ENCODE data around the gene CNTN4.

Gene CNTN4

GRCh38 chr3:2862366-2862765, 763.7 kb downstream of the CNTN4 start:
- Histone ChIP-seq H2AK5ac (ENCODE audit: low read depth, low read length) (no peak overlapping the region), H3K27ac (replicated peaks; ENCODE audit: low read length) (no peak overlapping the region), H2BK12ac (ENCODE audit: low read length) (no peak overlapping the region), H3K27me3 (ENCODE audit: control insufficient read depth in 3 of 3, insufficient read depth in 3 of 3, low read depth in 1 of 3, low read length in 3 of 3) (no peaks in the 10 kb centered on the region), H4K8ac (ENCODE audit: low read depth, low read length) (no peak overlapping the region), H3K9me3 (replicated peaks in 1 of 2; ENCODE audit: control insufficient read depth in 2 of 2, insufficient read depth in 1 of 2, low read depth in 1 of 2, low read length in 2 of 2) (no peaks in the 10 kb centered on the region), H3K4ac (ENCODE audit: low read length) (no peak overlapping the region), H3K36me3 (replicated peaks in 1 of 2; ENCODE audit: control insufficient read depth in 2 of 2, insufficient read depth in 2 of 2, low read length in 2 of 2) (no peaks in the 10 kb centered on the region), H2AFZ (ENCODE audit: low read length) (no peak overlapping the region), H4K91ac (ENCODE audit: low read depth, low read length, poor library complexity) (no peak overlapping the region), H3K4me3 (ENCODE audit: low read length in 2 of 2) (no peak overlapping the region), H2BK120ac (ENCODE audit: low read depth, low read length) (no peak overlapping the region), H3K23ac (ENCODE audit: low read depth, low read length, poor library complexity) (no peak overlapping the region), H2BK15ac (ENCODE audit: low read length) (no peak overlapping the region), H3K18ac (ENCODE audit: low read length) (no peak overlapping the region), H3K79me1 (ENCODE audit: low read depth, low read length) (no peaks in the 10 kb centered on the region), H3K4me1 (ENCODE audit: control insufficient read depth in 2 of 2, insufficient read depth in 1 of 2, low read depth in 1 of 2, low read length in 2 of 2) (no peaks in the 10 kb centered on the region), H2BK5ac (ENCODE audit: low read length) (no peak overlapping the region), H3K4me2 (ENCODE audit: insufficient read depth, low read length, poor library complexity, severe bottlenecking) (no peak overlapping the region), H3K9ac (ENCODE audit: low read depth, low read length, poor library complexity) (no peak overlapping the region), H3K14ac (ENCODE audit: low read length) (no peak overlapping the region)
- WGBS, 2 donors (ENCODE audit: extremely low coverage in 2 of 2, insufficient read length in 2 of 2, insufficient replicate concordance in 1 of 2), result no CpG with 5 or more reads among the region's 1 CpG
- DNase-seq (ENCODE audit: low spot score), result no peak

- Histone ChIP-seq H3K4ac (ENCODE audit: low read length) (no peak overlapping the region), H3K4me2 (ENCODE audit: insufficient read depth, low read length, poor library complexity, severe bottlenecking) (no peak overlapping the region), H3K4me1 (ENCODE audit: control insufficient read depth in 2 of 2, insufficient read depth in 1 of 2, low read depth in 1 of 2, low read length in 2 of 2) (no peaks in the 10 kb centered on the region), H3K9ac (ENCODE audit: low read depth, low read length, poor library complexity) (no peak overlapping the region), H2BK12ac (ENCODE audit: low read length) (no peak overlapping the region), H3K23ac (ENCODE audit: low read depth, low read length, poor library complexity) (no peak overlapping the region), H2BK15ac (ENCODE audit: low read length) (no peak overlapping the region), H4K8ac (ENCODE audit: low read depth, low read length) (no peak overlapping the region), H3K9me3 (replicated peaks in 1 of 2; ENCODE audit: control insufficient read depth in 2 of 2, insufficient read depth in 1 of 2, low read depth in 1 of 2, low read length in 2 of 2) (no peaks in the 10 kb centered on the region), H2AFZ (ENCODE audit: low read length) (no peak overlapping the region), H3K79me1 (ENCODE audit: low read depth, low read length) (no peaks in the 10 kb centered on the region), H3K27ac (replicated peaks; ENCODE audit: low read length) (no peak overlapping the region), H2AK5ac (ENCODE audit: low read depth, low read length) (no peak overlapping the region), H2BK5ac (ENCODE audit: low read length) (no peak overlapping the region), H4K91ac (ENCODE audit: low read depth, low read length, poor library complexity) (no peak overlapping the region), H3K14ac (ENCODE audit: low read length) (no peak overlapping the region), H3K27me3 (ENCODE audit: control insufficient read depth in 3 of 3, insufficient read depth in 3 of 3, low read depth in 1 of 3, low read length in 3 of 3) (no peaks in the 10 kb centered on the region), H2BK120ac (ENCODE audit: low read depth, low read length) (no peak overlapping the region), H3K4me3 (ENCODE audit: low read length in 2 of 2) (no peak overlapping the region), H3K36me3 (replicated peaks in 1 of 2; ENCODE audit: control insufficient read depth in 2 of 2, insufficient read depth in 2 of 2, low read length in 2 of 2) (no peaks in the 10 kb centered on the region), H3K18ac (ENCODE audit: low read length) (no peak overlapping the region)
- no peak for DNase-seq (ENCODE audit: low spot score)
- no CpG with 5 or more reads among the region's 2 CpGs for WGBS, 2 donors (ENCODE audit: extremely low coverage in 2 of 2, insufficient read length in 2 of 2, insufficient replicate concordance in 1 of 2)
Measured at GRCh38 chr3:2863127-2863526, 764.5 kb downstream of the CNTN4 start.

- H3K79me1 ChIP-seq (ENCODE audit: low read depth, low read length), result no peaks in the 10 kb centered on the region
- no peak overlapping the region for H2BK15ac ChIP-seq (ENCODE audit: low read length)
- H2BK120ac ChIP-seq (ENCODE audit: low read depth, low read length), result no peak overlapping the region
- no peak overlapping the region for H2BK5ac ChIP-seq (ENCODE audit: low read length)
- H3K23ac ChIP-seq (ENCODE audit: low read depth, low read length, poor library complexity), result no peak overlapping the region
- H3K27ac ChIP-seq (replicated peaks; ENCODE audit: low read length), result no peak overlapping the region
- no peak overlapping the region for H2AFZ ChIP-seq (ENCODE audit: low read length)
- no peak overlapping the region for H3K4me3 ChIP-seq (ENCODE audit: low read length in 2 of 2)
- no peaks in the 10 kb centered on the region for H3K9me3 ChIP-seq (replicated peaks in 1 of 2; ENCODE audit: control insufficient read depth in 2 of 2, insufficient read depth in 1 of 2, low read depth in 1 of 2, low read length in 2 of 2)
- H3K27me3 ChIP-seq (ENCODE audit: control insufficient read depth in 3 of 3, insufficient read depth in 3 of 3, low read depth in 1 of 3, low read length in 3 of 3), result no peaks in the 10 kb centered on the region
- H3K18ac ChIP-seq (ENCODE audit: low read length), result no peak overlapping the region
- DNase-seq (ENCODE audit: low spot score), result no peak
- no peak overlapping the region for H3K4me2 ChIP-seq (ENCODE audit: insufficient read depth, low read length, poor library complexity, severe bottlenecking)
- no peak overlapping the region for H4K8ac ChIP-seq (ENCODE audit: low read depth, low read length)
- H3K14ac ChIP-seq (ENCODE audit: low read length), result no peak overlapping the region
- no peak overlapping the region for H2BK12ac ChIP-seq (ENCODE audit: low read length)
- no peak overlapping the region for H3K9ac ChIP-seq (ENCODE audit: low read depth, low read length, poor library complexity)
- H3K4ac ChIP-seq (ENCODE audit: low read length), result no peak overlapping the region
- H2AK5ac ChIP-seq (ENCODE audit: low read depth, low read length), result no peak overlapping the region
- no CpG with 5 or more reads among the region's 1 CpG for WGBS, 2 donors (ENCODE audit: extremely low coverage in 2 of 2, insufficient read length in 2 of 2, insufficient replicate concordance in 1 of 2)
- no peaks in the 10 kb centered on the region for H3K4me1 ChIP-seq (ENCODE audit: control insufficient read depth in 2 of 2, insufficient read depth in 1 of 2, low read depth in 1 of 2, low read length in 2 of 2)
- H4K91ac ChIP-seq (ENCODE audit: low read depth, low read length, poor library complexity), result no peak overlapping the region
- H3K36me3 ChIP-seq (replicated peaks in 1 of 2; ENCODE audit: control insufficient read depth in 2 of 2, insufficient read depth in 2 of 2, low read length in 2 of 2), result no peaks in the 10 kb centered on the region
Measured at GRCh38 chr3:2869905-2870304, 771.2 kb downstream of the CNTN4 start.

DNA sequence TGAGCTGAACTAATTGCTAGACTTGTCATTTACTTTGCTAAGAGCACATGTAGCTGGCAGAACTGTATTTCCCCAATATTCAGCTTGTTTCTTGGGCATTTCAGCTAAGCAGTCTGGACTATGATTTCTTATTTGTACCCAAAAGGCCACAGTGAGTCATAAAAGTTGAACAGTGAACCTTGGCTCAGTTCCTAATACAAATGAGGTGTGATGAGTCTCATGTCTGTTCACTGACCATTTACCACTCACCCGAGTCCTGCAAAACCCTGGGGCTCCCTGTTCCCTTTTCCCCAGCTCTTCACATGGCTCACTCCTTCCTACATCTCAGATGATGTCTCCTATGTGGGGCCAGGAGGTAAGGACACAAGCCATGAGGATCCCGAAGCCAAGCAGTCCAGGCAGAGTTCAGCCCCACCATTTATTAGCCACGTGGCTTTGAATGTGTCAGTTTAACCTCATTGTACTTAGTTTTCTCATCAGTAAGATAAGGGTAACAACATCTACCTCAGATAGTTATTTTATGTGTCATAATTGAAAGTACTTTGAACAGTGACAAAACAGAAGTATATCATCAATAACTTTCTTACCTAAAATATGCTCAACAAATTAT, 772.2 kb downstream of the CNTN4 start:
- no peak overlapping the region for H2BK5ac ChIP-seq (ENCODE audit: low read length)
- no peak overlapping the region for H3K23ac ChIP-seq (ENCODE audit: low read depth, low read length, poor library complexity)
- no peak overlapping the region for H3K4me3 ChIP-seq (ENCODE audit: low read length in 2 of 2)
- H4K8ac ChIP-seq (ENCODE audit: low read depth, low read length), result no peak overlapping the region
- no peak overlapping the region for H3K4me2 ChIP-seq (ENCODE audit: insufficient read depth, low read length, poor library complexity, severe bottlenecking)
- H3K4me1 ChIP-seq (ENCODE audit: control insufficient read depth in 2 of 2, insufficient read depth in 1 of 2, low read depth in 1 of 2, low read length in 2 of 2), result no peaks in the 10 kb centered on the region
- H2AFZ ChIP-seq (ENCODE audit: low read length), result no peak overlapping the region
- no peak for DNase-seq (ENCODE audit: low spot score)
- no CpG with 5 or more reads among the region's 3 CpGs for WGBS, 2 donors (ENCODE audit: extremely low coverage in 2 of 2, insufficient read length in 2 of 2, insufficient replicate concordance in 1 of 2)
- no peak overlapping the region for H2AK5ac ChIP-seq (ENCODE audit: low read depth, low read length)
- H2BK120ac ChIP-seq (ENCODE audit: low read depth, low read length), result no peak overlapping the region
- H3K18ac ChIP-seq (ENCODE audit: low read length), result no peak overlapping the region
- no peak overlapping the region for H2BK15ac ChIP-seq (ENCODE audit: low read length)
- no peak overlapping the region for H3K4ac ChIP-seq (ENCODE audit: low read length)
- no peak overlapping the region for H3K9ac ChIP-seq (ENCODE audit: low read depth, low read length, poor library complexity)
- peak overlapping the region; percentile 41 for H4K91ac ChIP-seq (ENCODE audit: low read depth, low read length, poor library complexity)
- no peaks in the 10 kb centered on the region for H3K79me1 ChIP-seq (ENCODE audit: low read depth, low read length)
- H2BK12ac ChIP-seq (ENCODE audit: low read length), result no peak overlapping the region
- H3K9me3 ChIP-seq (replicated peaks in 1 of 2; ENCODE audit: control insufficient read depth in 2 of 2, insufficient read depth in 1 of 2, low read depth in 1 of 2, low read length in 2 of 2), result no peaks in the 10 kb centered on the region
- H3K14ac ChIP-seq (ENCODE audit: low read length), result no peak overlapping the region
- H3K27ac ChIP-seq (replicated peaks; ENCODE audit: low read length), result no peak overlapping the region
- no peaks in the 10 kb centered on the region for H3K36me3 ChIP-seq (replicated peaks in 1 of 2; ENCODE audit: control insufficient read depth in 2 of 2, insufficient read depth in 2 of 2, low read length in 2 of 2)
- no peaks in the 10 kb centered on the region for H3K27me3 ChIP-seq (ENCODE audit: control insufficient read depth in 3 of 3, insufficient read depth in 3 of 3, low read depth in 1 of 3, low read length in 3 of 3)

Measured in neuronal stem cell (in vitro differentiated cells).